ENCODE data around the gene DNAJB14. TPM values are rescaled to one million over a fixed set of nuclear protein-coding genes. Genes with fewer than 3 reads are reported as not detected.

Gene DNAJB14
- total and polyA plus RNA-seq, 4 donors: 15.3 to 90.8 (median 33.3) TPM

- H3K9me3 ChIP-seq (ENCODE audit: control insufficient read depth in 4 of 4, insufficient read depth in 3 of 4, low read length in 3 of 4): peaks cover 0 to 17% (median 2%) of the 10 kb centered on the region in 4 donors
- TF ChIP-seq CTCF (IDR thresholded peaks at IDR 0.05; ENCODE audit: control extremely low read depth, extremely low read depth): no peak
- H3K27me3 ChIP-seq (ENCODE audit: control insufficient read depth in 3 of 3, insufficient read depth in 3 of 3, low read length in 2 of 3): no peaks in the 10 kb centered on the region
- ATAC-seq (ENCODE audit: insufficient read depth, low FRiP score): no peak
- H3K4me1 ChIP-seq (ENCODE audit: control insufficient read depth in 5 of 5, insufficient read depth in 5 of 5, low read length in 5 of 5): no peaks in the 10 kb centered on the region
- peak in 2 of 3 donors; percentile 8 to 13 for DNase-seq
- H3K27ac ChIP-seq (ENCODE audit: low read depth in 1 of 2, low read length in 1 of 2): no peak overlapping the region
- peaks cover 0 to 27% (median 3%) of the 10 kb centered on the region in 4 donors for H3K36me3 ChIP-seq (ENCODE audit: control insufficient read depth in 4 of 4, insufficient read depth in 4 of 4, low read length in 4 of 4)
- H3K4me3 ChIP-seq: no peak overlapping the region
- no peak overlapping the region for H3K9ac ChIP-seq (ENCODE audit: insufficient read depth in 1 of 2, low read length in 2 of 2)
Observed at GRCh38 chr4:99934891-99935290, 11.5 kb downstream of the DNAJB14 start.

GRCh38 chr4:99927566-99927965 is 18.9 kb downstream of the DNAJB14 start:
- ATAC-seq (ENCODE audit: insufficient read depth, low FRiP score): no peak
- TF ChIP-seq CTCF (IDR thresholded peaks at IDR 0.05; ENCODE audit: control extremely low read depth, extremely low read depth): no peak

GRCh38 chr4:99921174-99921573 is 25.2 kb downstream of the DNAJB14 start:
- H3K27me3 ChIP-seq (ENCODE audit: control insufficient read depth in 3 of 3, insufficient read depth in 3 of 3, low read length in 2 of 3): no peaks in the 10 kb centered on the region
- peaks cover 3 to 26% (median 23%) of the 10 kb centered on the region in 4 donors for H3K36me3 ChIP-seq (ENCODE audit: control insufficient read depth in 4 of 4, insufficient read depth in 4 of 4, low read length in 4 of 4)
- 94 to 100% methylated on average over 3 of the region's 3 CpGs for WGBS, 2 donors

More at GRCh38 chr4:99927566-99927965, 18.9 kb downstream of the DNAJB14 start:
- Histone ChIP-seq H3K4me1 (ENCODE audit: control insufficient read depth in 5 of 5, insufficient read depth in 5 of 5, low read length in 5 of 5) (no peaks in the 10 kb centered on the region), H3K4me3 (no peak overlapping the region), H3K9me3 (ENCODE audit: control insufficient read depth in 4 of 4, insufficient read depth in 3 of 4, low read length in 3 of 4) (no peaks in the 10 kb centered on the region), H3K36me3 (ENCODE audit: control insufficient read depth in 4 of 4, insufficient read depth in 4 of 4, low read length in 4 of 4) (peaks cover 0 to 22% (median 10%) of the 10 kb centered on the region in 4 donors), H3K9ac (ENCODE audit: insufficient read depth in 1 of 2, low read length in 2 of 2) (no peak overlapping the region), H3K27me3 (ENCODE audit: control insufficient read depth in 3 of 3, insufficient read depth in 3 of 3, low read length in 2 of 3) (no peaks in the 10 kb centered on the region), H3K27ac (ENCODE audit: low read depth in 1 of 2, low read length in 1 of 2) (no peak overlapping the region)
- no peak for DNase-seq
- 58 to 84% methylated on average over 2 of the region's 2 CpGs for whole genome bisulfite sequencing, 2 donors

More at GRCh38 chr4:99921174-99921573, 25.2 kb downstream of the DNAJB14 start:
- no peak for TF ChIP-seq CTCF (IDR thresholded peaks at IDR 0.05; ENCODE audit: control extremely low read depth, extremely low read depth)
- H3K9ac ChIP-seq (ENCODE audit: insufficient read depth in 1 of 2, low read length in 2 of 2): no peak overlapping the region
- H3K9me3 ChIP-seq (ENCODE audit: control insufficient read depth in 4 of 4, insufficient read depth in 3 of 4, low read length in 3 of 4): peaks cover 0 to 4% (median 1%) of the 10 kb centered on the region in 4 donors
- ATAC-seq (ENCODE audit: insufficient read depth, low FRiP score) (no peak), DNase-seq (no peak)
- no peak overlapping the region for H3K4me3 ChIP-seq
- no peak overlapping the region for H3K27ac ChIP-seq (ENCODE audit: low read depth in 1 of 2, low read length in 1 of 2)
- H3K4me1 ChIP-seq (ENCODE audit: control insufficient read depth in 5 of 5, insufficient read depth in 5 of 5, low read length in 5 of 5): no peaks in the 10 kb centered on the region

Measured in lung (tissue), 12 donors.